Sigmoid colon (tissue), 7 donors: ENCODE measurements around the gene OLFM3. TPM values are rescaled to one million over a fixed set of nuclear protein-coding genes. Genes with fewer than 3 reads are reported as not detected.

Experiments
- DNase-seq: peaks from one replicate; pipeline ENCODE4 v3.0.0-alpha.2; 2019
- H3K27ac ChIP-seq, 4 donors: fragments of 200-600 bp; sonication (generic); one replicate each; pipeline ENCODE4 v1.5.1; 2016 to 2019; ENCODE audit warnings: mild to moderate bottlenecking in 1 of 4
- H3K27me3 ChIP-seq, 3 donors: fragments of 200-600 bp; sonication (generic); one replicate each; pipeline ENCODE4 v1.5.1; 2019; ENCODE audit warnings: mild to moderate bottlenecking in 1 of 3
- H3K36me3 ChIP-seq, 4 donors: fragments of 200-600 bp; sonication (generic); one replicate each; pipeline ENCODE4 v1.5.1; 2016 to 2019
- H3K4me1 ChIP-seq, 4 donors: fragments of 200-600 bp; sonication (generic); one replicate each; pipeline ENCODE4 v1.5.1; 2017 to 2019
- H3K4me3 ChIP-seq, 4 donors: fragments of 200-600 bp; sonication (generic); one replicate each; pipeline ENCODE4 v1.5.1; 2017 to 2019; ENCODE audit warnings: mild to moderate bottlenecking in 2 of 4, moderate library complexity in 1 of 4
- H3K9me3 ChIP-seq, 4 donors: fragments of 200-600 bp in 3 of 4; sonication (generic) in 3 of 4; one replicate each; pipeline versions ENCODE4 v1.5.1 to v1.6.1; 2013 to 2019
- CTCF ChIP-seq, 4 experiments: fragments of 450-650 bp in 3 of 4; fragments of 200-600 bp in 1 of 4; IDR thresholded peaks; one replicate each; pipeline ENCODE4 v1.5.1; 2016 to 2019; ENCODE audit warnings: antibody characterized with exemption in 4 of 4, mild to moderate bottlenecking in 3 of 4, moderate library complexity in 2 of 4
- EP300 ChIP-seq, 4 donors: sonication (generic); formaldehyde crosslinking; IDR thresholded peaks; one replicate each; pipeline ENCODE4 v1.6.1; 2017; ENCODE audit warnings: antibody characterized with exemption in 4 of 4
- POLR2A ChIP-seq, 2 donors: fragments of 450-650 bp; IDR thresholded peaks; one replicate each; pipeline ENCODE4 v1.6.1; 2016; ENCODE audit warnings: antibody characterized with exemption in 2 of 2, mild to moderate bottlenecking in 2 of 2, moderate library complexity in 2 of 2
- POLR2AphosphoS5 ChIP-seq, 4 donors: sonication (generic); formaldehyde crosslinking; IDR thresholded peaks; one replicate each; pipeline ENCODE4 v1.6.1; 2017; ENCODE audit warnings: antibody characterized with exemption in 4 of 4
- WGBS, 2 donors: extraction: QIAGEN DNeasy Blood & Tissue Kit; methylation state at CpG; one replicate each; pipeline ENCODE4 v1.1.7; 2013; 5-methylcytosine and 5-hydroxymethylcytosine counted together
- intact Hi-C: fragments of 100-400 bp; cut with DNase I; formaldehyde crosslinking; loops from one replicate; pipeline ENCODE4 v1.15.1; 2023
- polyA plus RNA-seq, 3 donors: library from polyadenylated mRNA; stranded (reverse); fragments of 200-250 nt; gene quantifications; one replicate each; pipeline ENCODE4 v1.2.3, GENCODE V29; 2013
- total RNA-seq, 4 donors: library from RNA; depleted of rRNA; stranded (reverse); fragments of >200 nt; gene quantifications; one replicate each; pipeline ENCODE4 v1.1.0, GENCODE V29; 2016
- donor health status: healthy with polysubstance abuse.
- donor health status: Bipolar disorder and iron deficiency.
- donor health status: healthy.

The OLFM3 gene
- total and polyA plus RNA-seq, 7 donors = 0.44 to 2.1 (median 1.1) TPM; not detected in 2

GRCh38 chr1:101849356-101849755 lies 147.4 kb downstream of the OLFM3 start:
- Histone ChIP-seq H3K27me3 (no peaks in the 10 kb centered on the region), H3K4me3 (no peak overlapping the region), H3K9me3 (no peaks in the 10 kb centered on the region), H3K4me1 (no peaks in the 10 kb centered on the region), H3K27ac (no peak overlapping the region), H3K36me3 (no peaks in the 10 kb centered on the region)
- intact Hi-C loops = no loop called here
- no peak for DNase-seq
- 25 to 26% methylated on average over 1 of the region's 1 CpG for WGBS, 2 donors
- no peak for TF ChIP-seq CTCF (IDR thresholded peaks at IDR 0.05)
- TF ChIP-seq POLR2AphosphoS5 (IDR thresholded peaks at IDR 0.05) = no peak

GRCh38 chr1:101847626-101848025 lies 149.1 kb downstream of the OLFM3 start:
- intact Hi-C loops = no loop called here
- TF ChIP-seq POLR2AphosphoS5 (IDR thresholded peaks at IDR 0.05) (no peak), CTCF (IDR thresholded peaks at IDR 0.05) (no peak), POLR2A (IDR thresholded peaks at IDR 0.05) (no peak)
- Histone ChIP-seq H3K4me1 (no peaks in the 10 kb centered on the region), H3K4me3 (no peak overlapping the region), H3K27me3 (no peaks in the 10 kb centered on the region), H3K36me3 (no peaks in the 10 kb centered on the region), H3K27ac (no peak overlapping the region), H3K9me3 (no peaks in the 10 kb centered on the region)
- 58 to 60% methylated on average over 3 of the region's 3 CpGs for WGBS, 2 donors
- DNase-seq = no peak

GRCh38 chr1:101846820-101847219 lies 149.9 kb downstream of the OLFM3 start:
- DNase-seq = no peak
- no peak for TF ChIP-seq CTCF (IDR thresholded peaks at IDR 0.05)
- TF ChIP-seq EP300 (IDR thresholded peaks at IDR 0.05) = no peak
- TF ChIP-seq POLR2AphosphoS5 (IDR thresholded peaks at IDR 0.05) = no peak
- Histone ChIP-seq H3K27me3 (no peaks in the 10 kb centered on the region), H3K9me3 (no peaks in the 10 kb centered on the region), H3K36me3 (no peaks in the 10 kb centered on the region), H3K27ac (no peak overlapping the region), H3K4me1 (no peaks in the 10 kb centered on the region), H3K4me3 (no peak overlapping the region)
- intact Hi-C loops = no loop called here
- WGBS, 2 donors = 38 to 41% methylated on average over 13 of the region's 13 CpGs

- Histone ChIP-seq H3K4me1 (no peaks in the 10 kb centered on the region), H3K27me3 (no peaks in the 10 kb centered on the region), H3K4me3 (no peak overlapping the region), H3K9me3 (no peaks in the 10 kb centered on the region), H3K36me3 (no peaks in the 10 kb centered on the region), H3K27ac (no peak overlapping the region)
- no peak for DNase-seq
- WGBS, 2 donors = 35 to 55% methylated on average over 5 of the region's 5 CpGs
- TF ChIP-seq POLR2AphosphoS5 (IDR thresholded peaks at IDR 0.05) (no peak), CTCF (IDR thresholded peaks at IDR 0.05) (no peak), EP300 (IDR thresholded peaks at IDR 0.05) (no peak), POLR2A (IDR thresholded peaks at IDR 0.05) (no peak)
- intact Hi-C loops = no loop called here
These were observed 153.6 kb downstream of the OLFM3 start for GRCh38 chr1:101843160-101843559.

GRCh38 chr1:101841824-101842223 lies 154.9 kb downstream of the OLFM3 start:
- Histone ChIP-seq H3K4me1 (no peaks in the 10 kb centered on the region), H3K36me3 (no peaks in the 10 kb centered on the region), H3K27ac (no peak overlapping the region), H3K4me3 (no peak overlapping the region), H3K27me3 (no peaks in the 10 kb centered on the region), H3K9me3 (no peaks in the 10 kb centered on the region)
- TF ChIP-seq POLR2AphosphoS5 (IDR thresholded peaks at IDR 0.05) (no peak), POLR2A (IDR thresholded peaks at IDR 0.05) (no peak), CTCF (IDR thresholded peaks at IDR 0.05) (no peak), EP300 (IDR thresholded peaks at IDR 0.05) (no peak)
- intact Hi-C loops = no loop called here
- DNase-seq = no peak
- WGBS, 2 donors = 93 to 95% methylated on average over 4 of the region's 4 CpGs
